Keratinocyte (primary cell): Measurements from ENCODE around the gene GBGT1. TPM values are rescaled to one million over a fixed set of nuclear protein-coding genes. Genes with fewer than 3 reads are reported as not detected.
"Not testable (repeated sequence)": the region's sequence is repeated elsewhere in the genome, so short reads cannot be mapped to it uniquely, and the experiment has no call there.

ENCODE experiments used
- DNase-seq: peaks from one replicate; pipeline ENCODE4 v3.0.0-alpha.2; 2011; ENCODE audit warnings: low read depth, missing footprints, low spot score
- FAIRE-seq: peaks from 2 replicates; lab custom pipeline; 2011; peaks lifted over from hg19 to GRCh38; lab: Jason Lieb, UNC
- H2AFZ ChIP-seq: 2 replicates; pipeline ENCODE4 v1.6.0; 2012; ENCODE audit warnings: low read length, control low read depth, inconsistent platforms; ENCODE audit not compliant: control insufficient read depth
- H3K27ac ChIP-seq: 2 replicates; pipeline ENCODE4 v1.5.1; 2011; ENCODE audit warnings: low read length; ENCODE audit not compliant: control insufficient read depth, insufficient read depth
- H3K27me3 ChIP-seq: 3 replicates; pipeline ENCODE4 v1.6.0; 2011; ENCODE audit warnings: low read length; ENCODE audit not compliant: control insufficient read depth, insufficient read depth; ENCODE audit errors: extremely low read depth
- H3K36me3 ChIP-seq, 2 experiments: 2 replicates in 1 of 2; 3 replicates in 1 of 2; pipeline ENCODE4 v1.5.1; 2011; ENCODE audit warnings: low read length in 2 of 2, mild to moderate bottlenecking in 1 of 2; ENCODE audit not compliant: control insufficient read depth in 2 of 2, insufficient read depth in 2 of 2; ENCODE audit errors: extremely low read depth in 1 of 2
- H3K4me1 ChIP-seq: 3 replicates; pipeline ENCODE4 v1.5.1; 2011; ENCODE audit warnings: low read length; ENCODE audit not compliant: control insufficient read depth, insufficient read depth; ENCODE audit errors: extremely low read depth
- H3K4me2 ChIP-seq: 3 replicates; pipeline ENCODE4 v1.6.0; 2011; ENCODE audit warnings: low read depth, low read length; ENCODE audit not compliant: control insufficient read depth, insufficient read depth; ENCODE audit errors: extremely low read depth
- H3K4me3 ChIP-seq, 3 experiments: fragments of 200-600 bp in 1 of 3; sonication (generic) in 1 of 3; 2 replicates in 2 of 3; 3 replicates in 1 of 3; pipeline ENCODE4 v1.5.1; 2011 to 2016; ENCODE audit warnings: low read length in 3 of 3, mild to moderate bottlenecking in 3 of 3, control low read depth in 2 of 3, inconsistent platforms in 1 of 3, low read depth in 1 of 3, mixed read lengths in 1 of 3, mixed run types in 1 of 3, moderate library complexity in 1 of 3; ENCODE audit not compliant: control insufficient read depth in 2 of 3, insufficient read depth in 2 of 3; ENCODE audit errors: extremely low read depth in 1 of 3
- H3K79me2 ChIP-seq: 2 replicates; pipeline ENCODE4 v1.6.0; 2012; ENCODE audit warnings: low read length; ENCODE audit not compliant: control insufficient read depth, insufficient read depth
- H3K9ac ChIP-seq: 3 replicates; pipeline ENCODE4 v1.6.0; 2011; ENCODE audit warnings: low read length; ENCODE audit not compliant: control insufficient read depth, insufficient read depth; ENCODE audit errors: extremely low read depth
- H3K9me1 ChIP-seq: 3 replicates; pipeline ENCODE4 v1.6.0; 2011; ENCODE audit warnings: low read length; ENCODE audit not compliant: control insufficient read depth, insufficient read depth; ENCODE audit errors: extremely low read depth
- H3K9me3 ChIP-seq: 2 replicates; pipeline ENCODE4 v1.5.1; 2012; ENCODE audit warnings: low read depth, low read length; ENCODE audit not compliant: control insufficient read depth
- H4K20me1 ChIP-seq: 3 replicates; pipeline ENCODE4 v1.6.0; 2011; ENCODE audit warnings: low read length; ENCODE audit not compliant: control insufficient read depth, insufficient read depth; ENCODE audit errors: extremely low read depth
- EZH2 ChIP-seq: IDR thresholded peaks from one replicate; pipeline ENCODE4 v1.6.1; 2012; ENCODE audit warnings: inconsistent platforms, mild to moderate bottlenecking, low read length, moderate library complexity
- dilution Hi-C: fragments of 300-500 bp; cut with MboI; formaldehyde crosslinking; loops from one replicate; pipeline ENCODE4 v1.7.0; 2020; ENCODE audit warnings: low sequenced_read_pairs; ENCODE audit not compliant: extremely low pct_ligation_motif_present
- polyA plus RNA-seq, 5 experiments: library from polyadenylated mRNA; depleted of rRNA in 3 of 5; stranded (reverse) in 3 of 5; stranded (forward) in 1 of 5; unstranded in 1 of 5; fragments of >200 nt; gene quantifications; 1 replicate in 1 of 5; 2 replicates in 3 of 5; 3 replicates in 1 of 5; pipeline versions ENCODE4 v1.2.1 to v1.2.3, GENCODE V29; 2011 to 2012; ENCODE audit warnings: missing spikeins in 2 of 5, low read depth in 1 of 5, low replicate concordance in 1 of 5
- TF ChIP-seq, protein P1 (sequence below), 3 experiments: IDR thresholded peaks in 1 of 3; conservative IDR thresholded peaks in 1 of 3; optimal IDR thresholded peaks in 1 of 3; 2 replicates in 2 of 3; 3 replicates in 1 of 3; pipeline versions ENCODE3 to v1.5.1; 2011; ENCODE audit warnings: low read length in 3 of 3, mild to moderate bottlenecking in 3 of 3, moderate library complexity in 2 of 3, control low read depth in 1 of 3, inconsistent platforms in 1 of 3; ENCODE audit not compliant: insufficient read depth in 2 of 3; ENCODE audit errors: extremely low read depth in 1 of 3

Gene GBGT1
- polyA plus RNA-seq, 1 donor (not counting 4 experiments of a cell fraction or from before 2014, with no cell fraction given) = 0.54 TPM

DNA sequence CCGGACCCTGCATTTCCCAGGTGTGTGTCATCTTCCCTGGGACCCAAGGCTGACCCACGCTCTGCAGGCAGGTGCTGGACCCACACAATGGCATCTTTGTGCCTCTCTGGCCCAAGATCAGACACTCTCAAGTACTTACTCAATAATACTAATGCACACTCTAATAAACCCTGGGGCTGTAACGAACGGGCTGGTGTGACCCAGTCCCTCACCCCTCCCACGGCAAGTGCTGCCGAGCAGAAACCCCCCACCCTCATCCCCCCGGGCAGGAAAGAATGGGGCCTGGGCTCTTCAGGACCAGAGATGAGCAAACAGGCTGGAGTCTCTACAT, 46.5 kb upstream of the GBGT1 start:
- Histone ChIP-seq H4K20me1 (no peaks in the 10 kb centered on the region), H3K79me2 (no peaks in the 10 kb centered on the region), H3K4me3 (no peak overlapping the region), H3K9me1 (no peaks in the 10 kb centered on the region), H3K27me3 (peaks cover 9% of the 10 kb centered on the region), H3K36me3 (no peaks in the 10 kb centered on the region), H3K9me3 (no peaks in the 10 kb centered on the region), H3K27ac (no peak overlapping the region), H3K9ac (no peak overlapping the region), H3K4me2 (no peak overlapping the region), H2AFZ (no peak overlapping the region), H3K4me1 (no peaks in the 10 kb centered on the region)
- DNase-seq = no peak
- dilution Hi-C loops = no loop called here
- TF ChIP-seq EZH2 = no peak
- TF ChIP-seq, protein P1, sequence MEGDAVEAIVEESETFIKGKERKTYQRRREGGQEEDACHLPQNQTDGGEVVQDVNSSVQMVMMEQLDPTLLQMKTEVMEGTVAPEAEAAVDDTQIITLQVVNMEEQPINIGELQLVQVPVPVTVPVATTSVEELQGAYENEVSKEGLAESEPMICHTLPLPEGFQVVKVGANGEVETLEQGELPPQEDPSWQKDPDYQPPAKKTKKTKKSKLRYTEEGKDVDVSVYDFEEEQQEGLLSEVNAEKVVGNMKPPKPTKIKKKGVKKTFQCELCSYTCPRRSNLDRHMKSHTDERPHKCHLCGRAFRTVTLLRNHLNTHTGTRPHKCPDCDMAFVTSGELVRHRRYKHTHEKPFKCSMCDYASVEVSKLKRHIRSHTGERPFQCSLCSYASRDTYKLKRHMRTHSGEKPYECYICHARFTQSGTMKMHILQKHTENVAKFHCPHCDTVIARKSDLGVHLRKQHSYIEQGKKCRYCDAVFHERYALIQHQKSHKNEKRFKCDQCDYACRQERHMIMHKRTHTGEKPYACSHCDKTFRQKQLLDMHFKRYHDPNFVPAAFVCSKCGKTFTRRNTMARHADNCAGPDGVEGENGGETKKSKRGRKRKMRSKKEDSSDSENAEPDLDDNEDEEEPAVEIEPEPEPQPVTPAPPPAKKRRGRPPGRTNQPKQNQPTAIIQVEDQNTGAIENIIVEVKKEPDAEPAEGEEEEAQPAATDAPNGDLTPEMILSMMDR (optimal IDR thresholded peaks at IDR 0.05 in 1 of 3, IDR thresholded peaks at IDR 0.05 in 1 of 3, conservative IDR thresholded peaks at IDR 0.05 in 1 of 3; ENCODE audit: extremely low read depth in 1 of 3, insufficient read depth in 2 of 3, low read length in 3 of 3) = no peak
- no peak for FAIRE-seq

- dilution Hi-C loops, FAIRE-seq: not testable (repeated sequence)
Observed at GRCh38 chr9:133209327-133210201, 45.9 kb upstream of the GBGT1 start.

GRCh38 chr9:133208880-133209300, 45.2 kb upstream of the GBGT1 start, which contains the start of gene OBP2B:
TSS of gene OBP2B (minus strand) at chr9:133209250. CDS start at chr9:133209199, 51 bp downstream.
- H3K27me3 ChIP-seq, H3K4me1 ChIP-seq, H3K27ac ChIP-seq, H3K9ac ChIP-seq, H4K20me1 ChIP-seq, H3K9me3 ChIP-seq, FAIRE-seq, H3K4me3 ChIP-seq, H2AFZ ChIP-seq, H3K36me3 ChIP-seq, H3K9me1 ChIP-seq, H3K4me2 ChIP-seq, dilution Hi-C loops, H3K79me2 ChIP-seq, DNase-seq: not testable (repeated sequence)

More at GRCh38 chr9:133209327-133210201, 45.9 kb upstream of the GBGT1 start:
- H3K4me1 ChIP-seq, H3K27me3 ChIP-seq, H3K4me2 ChIP-seq, H3K9me3 ChIP-seq, H3K79me2 ChIP-seq, H3K36me3 ChIP-seq, DNase-seq, H3K4me3 ChIP-seq, H3K9me1 ChIP-seq, H3K9ac ChIP-seq, H4K20me1 ChIP-seq, H2AFZ ChIP-seq, H3K27ac ChIP-seq: not testable (repeated sequence)

GRCh38 chr9:133208171-133208879, 44.6 kb upstream of the GBGT1 start:
- H3K79me2 ChIP-seq, H3K36me3 ChIP-seq, DNase-seq, H3K9ac ChIP-seq, H3K9me3 ChIP-seq, FAIRE-seq, H3K27ac ChIP-seq, dilution Hi-C loops, H3K9me1 ChIP-seq, H4K20me1 ChIP-seq, H3K4me2 ChIP-seq, H3K27me3 ChIP-seq, H3K4me3 ChIP-seq, H2AFZ ChIP-seq, H3K4me1 ChIP-seq: not testable (repeated sequence)
